A172 (cell line): ENCODE results near the gene OR51B6. TPM values are rescaled to one million over a fixed set of nuclear protein-coding genes. Genes with fewer than 3 reads are reported as not detected.
A peak's percentile ranks its signal among the peaks of the same experiment; 100 is the strongest.
"Not testable (repeated sequence)": the region's sequence is repeated elsewhere in the genome, so short reads cannot be mapped to it uniquely, and the experiment has no call there.

ENCODE experiments used
- DNase-seq: peaks from one replicate; pipeline ENCODE4 v3.0.0-alpha.2; 2015; ENCODE audit warnings: low spot score
- total RNA-seq: library from RNA; depleted of rRNA; stranded (reverse); fragments of >200 nt; shearing (Covaris generic); gene quantifications from 2 replicates; pipeline ENCODE4 v1.2.3, GENCODE V29; 2014; rRNA removed

The OR51B6 gene
- total RNA-seq, 1 experiment from 2014 or later, result not detected

DNA sequence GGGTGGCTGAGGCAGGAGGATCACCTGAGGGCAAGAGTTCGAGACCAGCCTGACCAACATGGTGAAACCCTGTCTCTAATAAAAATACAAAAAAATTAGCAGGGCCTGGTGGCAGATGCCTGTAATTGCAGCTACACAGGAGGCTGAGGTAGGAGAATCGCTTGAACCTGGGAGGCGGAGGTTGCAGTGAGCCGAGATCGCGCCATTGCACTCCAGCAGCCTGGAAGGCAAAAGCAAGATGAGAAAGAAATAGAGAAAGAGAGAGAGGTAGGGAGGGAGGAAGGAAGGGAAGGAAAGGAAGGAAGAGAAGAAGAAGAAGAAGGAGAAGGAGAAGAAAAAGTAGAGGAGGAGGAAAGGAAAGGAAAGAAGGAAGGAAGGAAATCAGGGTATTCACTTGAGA lies 15.1 kb downstream of the OR51B6 start:
- DNase-seq, result not testable (repeated sequence)

DNA sequence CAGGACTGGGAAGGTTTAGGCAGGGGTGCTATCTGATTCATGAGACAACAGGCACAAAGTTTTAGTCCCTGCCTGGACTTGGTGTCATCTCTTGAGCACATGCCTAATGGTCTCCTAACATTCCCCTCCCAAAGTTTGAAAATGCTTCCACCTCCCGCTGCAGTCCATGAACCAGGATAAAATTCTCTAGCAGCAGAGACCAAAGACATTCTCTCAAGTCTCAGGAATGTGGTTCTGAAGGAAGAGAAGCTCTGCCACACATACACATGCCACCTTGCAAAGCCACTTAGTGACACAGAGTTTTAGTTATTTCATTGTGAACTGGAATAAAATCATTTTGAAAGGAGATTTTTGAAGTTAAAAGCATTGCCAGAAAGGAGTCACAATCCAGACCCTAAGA lies 15.5 kb downstream of the OR51B6 start:
- peak; percentile 21 for DNase-seq

DNA sequence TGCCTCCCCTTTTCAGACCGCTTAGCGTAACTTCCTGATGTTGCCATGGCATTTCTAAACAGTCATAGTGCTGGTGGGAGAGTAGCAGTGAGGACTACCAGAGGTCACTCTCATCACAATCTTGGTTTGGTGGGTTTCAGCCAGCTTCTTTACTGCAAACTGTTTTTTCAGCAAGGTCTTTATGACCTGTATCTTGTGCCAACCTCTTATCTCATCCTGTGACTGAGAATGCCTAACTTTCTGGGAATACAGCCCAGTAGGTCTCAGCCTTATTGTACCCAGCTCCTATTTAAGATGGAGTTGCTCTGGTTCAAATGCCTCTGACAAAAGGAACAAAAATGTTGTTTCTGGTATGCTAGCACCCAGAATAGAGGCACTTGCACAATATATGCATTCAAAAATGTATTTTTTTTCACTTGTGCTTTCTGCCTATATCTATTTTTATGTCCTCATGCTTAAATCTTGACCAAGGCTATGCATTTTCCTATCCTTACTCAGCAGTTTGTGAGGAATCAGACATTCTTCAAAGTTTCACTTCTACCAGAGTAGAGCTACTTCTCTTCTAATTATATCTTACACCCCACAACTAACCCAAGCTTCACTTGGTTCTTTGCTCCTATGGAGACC lies 16.3 kb downstream of the OR51B6 start:
- DNase-seq, result peak; percentile 54

DNA sequence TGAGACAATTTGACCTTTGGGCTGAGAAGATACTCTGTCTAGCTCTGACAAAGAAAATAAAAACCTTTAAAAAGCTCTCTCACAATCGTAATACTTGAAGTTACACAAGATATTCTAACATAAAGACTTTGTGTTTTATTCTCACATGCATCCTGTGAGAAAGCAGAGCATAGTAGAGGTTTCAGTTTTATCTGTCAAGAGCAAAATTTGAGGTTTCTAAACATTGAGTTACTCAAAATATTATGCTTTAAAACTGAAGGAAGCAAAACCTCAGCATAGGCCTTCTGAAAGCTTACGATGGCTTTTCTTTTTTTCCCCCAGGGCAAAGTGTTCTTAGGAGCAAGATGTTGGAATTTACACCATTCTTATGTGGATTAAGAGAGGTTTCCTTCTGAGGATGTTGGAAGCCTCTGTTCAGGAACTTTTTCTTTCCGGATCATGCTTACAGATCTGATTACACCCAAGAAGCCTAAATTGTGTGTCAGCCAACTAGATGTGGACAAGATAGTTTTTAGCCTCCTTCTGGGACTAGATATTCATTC lies 17.3 kb downstream of the OR51B6 start:
- DNase-seq, result no peak

DNA sequence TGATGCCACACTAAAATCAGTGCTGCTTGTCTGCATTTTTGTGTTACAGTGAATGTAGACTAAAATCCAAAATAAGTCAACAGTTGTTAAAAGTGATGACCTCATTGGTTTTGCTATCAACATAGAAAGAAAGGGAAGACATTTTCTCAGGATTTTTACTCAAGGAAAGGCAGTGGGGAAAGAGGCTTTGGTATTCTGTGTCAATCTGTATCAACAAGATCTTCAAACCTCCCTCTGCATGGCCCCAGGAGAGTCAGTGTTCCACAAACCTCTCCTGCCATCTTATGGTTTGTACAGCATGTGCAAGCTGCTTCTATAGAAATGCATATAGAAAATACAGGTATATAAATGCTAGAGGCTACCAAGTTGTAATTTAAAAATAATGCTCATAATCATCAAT lies 18.5 kb downstream of the OR51B6 start:
- DNase-seq, result peak; percentile 16

- DNase-seq, result peak; percentile 83
Measured at GRCh38 chr11:5380740-5381342, 29.5 kb downstream of the OR51B6 start.

- DNase-seq, result no peak
Measured at GRCh38 chr11:5383576-5383975, 32.3 kb downstream of the OR51B6 start, which contains the start of gene OR51M1. TSS of gene OR51M1 (plus strand) at chr11:5383812. CDS start at chr11:5389399, 5,587 bp downstream.

- no peak for DNase-seq
Measured at GRCh38 chr11:5384335-5384734, 33.0 kb downstream of the OR51B6 start.

DNA sequence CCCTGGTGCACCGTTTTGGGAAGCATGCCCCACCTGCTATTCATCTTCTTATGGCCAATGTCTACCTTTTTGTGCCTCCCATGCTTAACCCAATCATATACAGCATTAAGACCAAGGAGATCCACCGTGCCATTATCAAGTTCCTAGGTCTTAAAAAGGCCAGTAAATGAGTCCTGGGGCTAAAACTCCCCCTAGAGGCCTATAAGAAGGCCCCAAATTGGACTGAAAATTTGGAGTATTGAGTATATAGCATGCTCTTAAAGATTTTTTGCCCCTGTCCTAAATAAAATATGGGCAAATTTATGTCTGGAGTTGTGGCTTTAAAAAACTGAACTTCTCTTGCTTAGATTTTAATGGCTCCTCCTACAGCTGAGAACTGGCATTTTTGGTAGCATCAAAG lies 38.9 kb downstream of the OR51B6 start:
- DNase-seq, result no peak

- no peak for DNase-seq
Measured at GRCh38 chr11:5394091-5394490, 42.8 kb downstream of the OR51B6 start.

GRCh38 chr11:5398936-5399335 lies 47.6 kb downstream of the OR51B6 start:
- DNase-seq, result no peak

Other genes starting within 250 kb of the OR51B6 start
- gene OR52A5, start 213.2 kb upstream of the OR51B6 start, total RNA-seq, result not detected in 2 replicates
- not detected in 2 replicates for gene OR52A1, start 196.8 kb upstream of the OR51B6 start, total RNA-seq
- gene OR51V1, start 150.8 kb upstream of the OR51B6 start, total RNA-seq, result not detected in 2 replicates
- not detected in 2 replicates for gene HBB, start 124.4 kb upstream of the OR51B6 start, total RNA-seq
- not detected in 2 replicates for gene HBD, start 117.0 kb upstream of the OR51B6 start, total RNA-seq
- gene HBG1, start 101.7 kb upstream of the OR51B6 start, total RNA-seq, result not detected in 2 replicates
- gene HBG2, start 96.7 kb upstream of the OR51B6 start, total RNA-seq, result 1.1 and 1.6 TPM in 2 replicates
- gene HBE1, start 81.6 kb upstream of the OR51B6 start, total RNA-seq, result 25.6 and 49.9 TPM in 2 replicates
- gene OR51B4, start 49.6 kb upstream of the OR51B6 start, total RNA-seq, result 11.3 and 12.8 TPM in 2 replicates
- 0.29 and 1.5 TPM in 2 replicates for gene OR51B2, start 27.2 kb upstream of the OR51B6 start, total RNA-seq
- 17.4 and 17.7 TPM in 2 replicates for gene OR51B5, start 8.0 kb upstream of the OR51B6 start, total RNA-seq
- gene OR51M1, start 32.3 kb downstream of the OR51B6 start, total RNA-seq, result not detected in 2 replicates
- not detected in 2 replicates for gene OR51Q1, start 70.6 kb downstream of the OR51B6 start, total RNA-seq
- 0.55 TPM in 1 of 2 replicates, not detected in the other for gene OR51I1, start 90.0 kb downstream of the OR51B6 start, total RNA-seq
- gene OR51I2, start 97.8 kb downstream of the OR51B6 start, total RNA-seq, result not detected in 2 replicates
- not detected in 2 replicates for gene OR52D1, start 137.2 kb downstream of the OR51B6 start, total RNA-seq
- gene UBQLN3, start 158.4 kb downstream of the OR51B6 start, total RNA-seq, result not detected in 2 replicates
- not detected in 2 replicates for gene UBQLNL, start 165.2 kb downstream of the OR51B6 start, total RNA-seq
- gene OR52H1, start 197.0 kb downstream of the OR51B6 start, total RNA-seq, result not detected in 2 replicates
- not detected in 2 replicates for gene OR52B6, start 229.4 kb downstream of the OR51B6 start, total RNA-seq
- gene TRIM6, start 245.1 kb downstream of the OR51B6 start, total RNA-seq, result 5.0 and 6.7 TPM in 2 replicates